HG02884 (cell line): ENCODE data around the gene PRR16.

Experiments
- ATAC-seq: cut with Tn5 transposase; IDR thresholded peaks from one replicate; pipeline ENCODE4 v1.9.1; 2021; ENCODE audit warnings: mild to moderate bottlenecking, moderate library complexity; ENCODE audit not compliant: unreplicated experiment

Gene PRR16

DNA sequence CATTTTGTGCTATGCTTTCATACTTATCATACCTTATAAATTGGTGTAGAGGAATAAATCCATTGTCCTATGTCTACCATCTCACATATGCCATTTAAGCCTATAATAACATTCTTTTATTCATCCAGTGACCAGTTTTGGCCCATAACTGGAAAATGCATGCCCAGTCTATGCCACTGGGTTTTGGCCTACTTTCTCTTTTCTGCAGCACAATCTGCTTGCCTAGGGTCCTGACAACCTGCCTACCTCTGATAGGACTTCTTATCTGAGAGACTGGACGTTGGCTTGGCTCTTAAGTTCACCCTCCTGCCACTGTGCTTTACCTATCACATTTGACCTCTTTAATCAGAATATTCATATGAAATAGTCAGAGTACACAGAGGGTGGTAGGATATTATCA, 103.0 kb downstream of the PRR16 start:
- ATAC-seq, result no peak

- ATAC-seq, result no peak
Observed at GRCh38 chr5:120567921-120568320, 103.8 kb downstream of the PRR16 start.

DNA sequence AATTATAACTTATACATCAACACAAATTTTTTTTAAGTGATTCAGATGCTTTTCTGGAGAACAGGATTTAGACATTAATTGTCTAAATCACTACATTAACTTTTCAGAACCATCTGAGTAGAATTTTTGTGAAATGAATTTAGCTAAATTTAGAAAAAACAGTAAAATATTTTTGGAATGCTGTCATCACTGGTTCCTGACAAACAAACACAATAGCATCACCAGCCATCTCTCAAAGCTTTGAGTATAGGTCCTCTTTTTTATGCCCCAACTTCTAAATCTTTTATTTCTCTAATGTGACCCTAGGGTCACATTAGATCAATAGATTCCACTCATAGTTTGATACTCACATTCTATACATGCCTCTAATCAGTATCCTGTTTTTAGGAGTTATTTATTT, 104.6 kb downstream of the PRR16 start:
- ATAC-seq, result no peak

GRCh38 chr5:120576588-120576987, 112.5 kb downstream of the PRR16 start:
- ATAC-seq, result no peak

DNA sequence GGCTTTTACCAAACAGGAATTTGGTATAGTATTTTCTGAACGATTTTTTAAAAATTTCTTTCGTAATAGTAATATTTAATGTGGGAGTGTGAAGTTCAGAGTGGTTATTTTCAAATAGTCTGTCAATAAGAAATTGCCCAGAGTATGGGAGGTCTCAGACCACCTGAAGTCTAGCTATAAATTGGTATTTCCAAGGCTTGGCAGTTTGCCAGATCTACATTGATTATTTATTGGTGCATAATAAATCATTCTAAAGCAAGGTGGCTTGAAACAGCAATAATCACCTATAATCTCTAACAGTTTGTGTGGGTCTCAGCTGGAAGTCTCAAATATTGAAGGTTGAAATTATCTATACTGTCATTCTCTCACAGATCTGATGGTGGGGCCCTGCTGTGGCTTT, 118.5 kb downstream of the PRR16 start:
- ATAC-seq, result no peak

GRCh38 chr5:120586646-120587045, 122.5 kb downstream of the PRR16 start:
- no peak for ATAC-seq

- no peak for ATAC-seq
Observed at GRCh38 chr5:120591911-120592310, 127.8 kb downstream of the PRR16 start.

GRCh38 chr5:120599576-120599975, 135.5 kb downstream of the PRR16 start:
- ATAC-seq, result no peak

GRCh38 chr5:120600639-120601038, 136.5 kb downstream of the PRR16 start:
- ATAC-seq, result no peak

DNA sequence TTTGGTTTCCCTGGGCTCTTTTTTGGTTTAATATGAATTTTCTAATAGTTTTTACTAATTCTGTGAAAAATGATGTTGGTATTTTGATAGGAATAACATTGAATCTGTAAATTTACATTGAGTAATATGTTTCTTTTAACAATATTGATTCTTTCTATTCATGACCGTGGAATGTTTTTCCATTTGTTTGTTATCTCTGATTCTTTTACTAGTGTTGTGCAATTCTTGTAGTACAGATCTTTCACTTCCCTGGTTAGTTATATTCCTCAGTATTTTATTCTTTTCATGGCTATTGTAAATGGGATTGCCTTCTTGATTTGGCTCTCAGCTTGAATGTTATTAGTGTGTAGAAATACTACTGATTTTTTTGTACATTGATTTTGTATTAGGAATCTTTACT, 137.9 kb downstream of the PRR16 start:
- no peak for ATAC-seq

DNA sequence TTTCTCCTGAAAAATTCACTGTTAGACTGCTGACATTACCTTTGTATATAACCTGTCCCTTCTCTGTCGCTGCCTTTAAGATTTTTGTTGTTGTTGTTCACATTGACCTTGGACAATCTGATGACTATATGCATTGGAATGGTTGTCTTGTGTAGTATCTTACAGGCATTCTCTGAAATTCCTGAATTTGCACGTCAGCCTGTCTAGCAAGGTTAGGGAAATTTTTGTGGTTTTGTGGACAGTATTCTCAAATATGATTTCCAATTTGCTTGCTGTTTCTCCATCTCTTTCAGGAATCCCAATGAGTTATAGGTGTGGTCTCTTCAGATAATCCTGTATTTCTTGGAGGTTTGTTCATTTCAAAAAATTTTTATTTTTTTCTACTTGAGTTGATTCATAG, 140.8 kb downstream of the PRR16 start:
- ATAC-seq, result no peak

GRCh38 chr5:120605325-120606079, 141.4 kb downstream of the PRR16 start:
- no peak for ATAC-seq

DNA sequence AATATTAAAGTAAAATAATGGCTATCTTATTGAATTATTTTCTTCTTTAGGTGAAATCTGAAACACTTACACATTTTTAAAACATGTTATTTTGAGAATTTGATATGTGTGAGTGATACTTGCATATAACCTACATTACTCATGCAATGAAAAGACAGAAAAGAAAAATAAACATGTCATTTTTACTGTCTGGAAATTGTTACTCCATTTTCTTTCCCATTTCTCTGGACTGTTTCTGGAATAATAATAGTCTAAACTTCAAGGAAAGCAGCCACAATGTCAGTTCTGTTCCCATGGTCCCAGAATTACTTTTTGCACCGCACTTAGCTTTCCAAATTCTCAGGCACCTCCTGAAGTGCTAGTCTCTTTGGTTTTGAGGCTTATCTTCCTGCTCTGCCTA, 145.5 kb downstream of the PRR16 start:
- no peak for ATAC-seq

DNA sequence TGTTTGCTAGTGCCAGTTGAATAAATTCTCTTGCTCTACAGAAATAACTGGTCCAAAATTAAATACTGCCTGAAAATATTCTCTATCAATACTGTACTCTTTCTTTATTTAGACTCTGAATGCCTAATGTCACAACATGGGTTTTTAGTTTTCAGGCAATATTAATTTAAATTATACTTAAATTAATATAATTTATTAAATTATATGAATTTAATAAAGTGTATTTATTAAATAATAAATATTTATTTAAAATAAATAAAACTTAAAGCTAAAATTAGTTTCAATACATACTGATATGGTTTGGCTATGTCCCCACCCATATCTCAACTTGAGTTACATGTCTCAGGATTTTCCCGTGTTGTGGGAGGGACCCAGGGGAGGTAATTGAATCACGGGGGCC, 146.0 kb downstream of the PRR16 start:
- no peak for ATAC-seq

- no peak for ATAC-seq
Observed at GRCh38 chr5:120613729-120614128, 149.6 kb downstream of the PRR16 start.

GRCh38 chr5:120614531-120615180, 150.6 kb downstream of the PRR16 start:
- ATAC-seq, result no peak

DNA sequence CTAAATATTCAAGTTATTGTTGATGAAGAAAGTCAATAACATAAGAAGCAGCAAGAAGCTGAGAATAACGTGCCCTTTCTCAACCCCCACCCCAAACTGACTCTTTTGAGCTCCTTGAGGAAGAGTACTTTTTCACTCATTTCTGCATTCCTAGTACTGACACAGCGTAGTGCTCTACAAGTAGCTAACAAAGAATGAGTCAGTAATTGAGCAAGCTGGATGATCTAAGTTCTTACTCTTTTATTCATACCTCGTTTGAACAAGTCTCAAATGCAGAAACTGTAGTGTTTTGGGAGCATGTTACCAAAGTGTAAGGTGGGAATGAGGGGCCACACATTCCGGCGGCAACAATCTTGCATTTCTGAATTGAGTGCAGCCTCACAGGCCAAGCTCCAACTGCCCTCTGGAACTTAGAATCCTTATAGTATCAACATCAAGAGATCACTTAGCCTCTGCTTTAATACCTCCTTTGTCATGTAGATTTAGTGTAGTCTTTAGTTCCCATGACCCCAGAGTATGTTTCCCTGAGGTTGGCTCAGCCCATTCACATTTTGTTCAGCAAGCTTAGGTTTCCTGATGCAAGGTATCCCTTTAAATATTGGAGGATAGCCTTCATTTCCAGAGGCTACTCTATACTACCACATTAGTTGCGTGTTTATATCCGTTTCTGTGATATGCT, 152.0 kb downstream of the PRR16 start:
- no peak for ATAC-seq

GRCh38 chr5:120621339-120621738, 157.2 kb downstream of the PRR16 start:
- no peak for ATAC-seq

- ATAC-seq, result no peak
Observed at GRCh38 chr5:120624021-120624563, 160.0 kb downstream of the PRR16 start.

DNA sequence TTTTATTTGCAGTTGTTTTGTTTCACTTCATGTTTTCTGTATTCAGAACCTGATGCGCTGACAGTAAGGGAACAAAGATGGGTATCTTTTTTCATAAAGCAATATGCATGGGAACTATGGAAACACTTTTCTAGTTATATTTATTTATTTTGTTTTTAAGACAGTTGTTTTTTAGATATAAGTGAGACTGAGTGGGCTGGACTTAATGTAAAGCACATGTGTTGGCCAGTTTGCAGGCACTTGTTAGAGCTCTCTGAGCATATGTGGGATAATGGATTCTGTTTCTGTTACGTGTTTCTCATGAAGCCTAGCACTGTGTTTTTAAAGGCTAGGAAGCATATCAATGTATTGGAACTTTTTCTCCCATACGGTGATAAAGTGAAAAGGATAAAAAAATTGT, 164.1 kb downstream of the PRR16 start:
- no peak for ATAC-seq

GRCh38 chr5:120630550-120630949, 166.4 kb downstream of the PRR16 start:
- no peak for ATAC-seq

- ATAC-seq, result no peak
Observed at GRCh38 chr5:120631611-120632010, 167.5 kb downstream of the PRR16 start.
